Esophagus squamous epithelium (tissue), 5 donors: ENCODE measurements around the gene USP26. TPM values are rescaled to one million over a fixed set of nuclear protein-coding genes. Genes with fewer than 3 reads are reported as not detected.

Experiments
- DNase-seq: peaks from one replicate; lab custom pipeline; 2025; lab: John Stamatoyannopoulos, UW
- H3K27ac ChIP-seq, 4 donors: fragments of 200-600 bp; sonication (generic); one replicate each; pipeline ENCODE4 v1.5.1; 2016 to 2019; ENCODE audit warnings: mild to moderate bottlenecking in 1 of 4
- H3K27me3 ChIP-seq, 4 donors: fragments of 200-600 bp; sonication (generic); 1 replicate in 3 of 4; 2 replicates in 1 of 4; pipeline versions ENCODE4 v1.5.1 to v1.6.0; 2017 to 2021; ENCODE audit warnings: antibody characterized with exemption in 1 of 4
- H3K36me3 ChIP-seq, 3 donors: fragments of 200-600 bp; sonication (generic); one replicate each; pipeline ENCODE4 v1.5.1; 2016 to 2019
- H3K4me1 ChIP-seq, 3 donors: fragments of 200-600 bp; sonication (generic); one replicate each; pipeline ENCODE4 v1.5.1; 2017 to 2019
- H3K4me3 ChIP-seq, 4 donors: fragments of 200-600 bp; sonication (generic); 1 replicate in 3 of 4; 2 replicates in 1 of 4; pipeline ENCODE4 v1.5.1; 2016 to 2019; ENCODE audit warnings: mild to moderate bottlenecking in 2 of 4, moderate library complexity in 1 of 4
- H3K9me3 ChIP-seq, 3 donors: fragments of 200-600 bp; sonication (generic); one replicate each; pipeline ENCODE4 v1.5.1; 2016 to 2019
- POLR2A ChIP-seq, 4 donors: fragments of 450-650 bp; IDR thresholded peaks; one replicate each; pipeline ENCODE4 v1.6.1; 2017; ENCODE audit warnings: antibody characterized with exemption in 4 of 4, mild to moderate bottlenecking in 4 of 4, moderate library complexity in 3 of 4
- WGBS, 2 donors: methylation state at CpG; one replicate each; pipeline ENCODE4 v1.1.5; 2018; 5-methylcytosine and 5-hydroxymethylcytosine counted together
- intact Hi-C: fragments of 100-400 bp; cut with DNase I; formaldehyde crosslinking; loops from one replicate; pipeline ENCODE4 v1.15.0; 2022
- total RNA-seq, 4 donors: library from RNA; depleted of rRNA; stranded (reverse); fragments of >200 nt; gene quantifications; one replicate each; pipeline ENCODE4 v1.1.0, GENCODE V29; 2016
- TF ChIP-seq, protein P1 (sequence below), 6 experiments: fragments of 450-650 bp in 4 of 6; fragments of 200-600 bp in 2 of 6; sonication (generic) in 2 of 6; IDR thresholded peaks; one replicate each; pipeline ENCODE4 v1.5.1; 2016 to 2019; ENCODE audit warnings: antibody characterized with exemption in 6 of 6, mild to moderate bottlenecking in 4 of 6, moderate library complexity in 4 of 6
- donor health status: DM: yes; HTN: yes; CAD: no.

USP26 gene
- total RNA-seq, 4 donors from 2014 or later, result not detected

DNA sequence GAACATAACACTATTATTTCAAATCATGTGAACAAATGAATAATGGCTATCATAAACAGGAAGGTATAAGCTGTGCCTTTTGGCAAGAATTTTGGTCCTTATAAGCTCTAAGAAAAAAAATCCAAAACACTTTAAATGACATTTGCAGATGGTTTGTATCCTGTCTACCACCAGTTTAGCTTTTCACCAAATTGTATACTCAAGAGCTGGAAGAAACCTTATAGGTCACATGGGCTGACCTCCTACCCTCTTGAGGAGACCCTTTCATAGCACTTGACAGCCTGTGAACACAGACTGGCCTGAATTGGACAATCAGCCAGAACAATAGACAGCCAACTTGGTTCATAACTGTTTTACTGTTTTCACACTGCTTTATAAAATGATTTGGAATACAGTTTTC is 24.3 kb downstream of the USP26 start:
- H3K4me1 ChIP-seq, result no peaks in the 10 kb centered on the region
- H3K36me3 ChIP-seq, result no peaks in the 10 kb centered on the region
- no peaks in the 10 kb centered on the region for H3K27me3 ChIP-seq
- no peak for DNase-seq
- H3K27ac ChIP-seq, result no peak overlapping the region
- intact Hi-C loops, result no loop called here
- no peaks in the 10 kb centered on the region for H3K9me3 ChIP-seq
- TF ChIP-seq POLR2A (IDR thresholded peaks at IDR 0.05), result no peak
- TF ChIP-seq, protein P1, sequence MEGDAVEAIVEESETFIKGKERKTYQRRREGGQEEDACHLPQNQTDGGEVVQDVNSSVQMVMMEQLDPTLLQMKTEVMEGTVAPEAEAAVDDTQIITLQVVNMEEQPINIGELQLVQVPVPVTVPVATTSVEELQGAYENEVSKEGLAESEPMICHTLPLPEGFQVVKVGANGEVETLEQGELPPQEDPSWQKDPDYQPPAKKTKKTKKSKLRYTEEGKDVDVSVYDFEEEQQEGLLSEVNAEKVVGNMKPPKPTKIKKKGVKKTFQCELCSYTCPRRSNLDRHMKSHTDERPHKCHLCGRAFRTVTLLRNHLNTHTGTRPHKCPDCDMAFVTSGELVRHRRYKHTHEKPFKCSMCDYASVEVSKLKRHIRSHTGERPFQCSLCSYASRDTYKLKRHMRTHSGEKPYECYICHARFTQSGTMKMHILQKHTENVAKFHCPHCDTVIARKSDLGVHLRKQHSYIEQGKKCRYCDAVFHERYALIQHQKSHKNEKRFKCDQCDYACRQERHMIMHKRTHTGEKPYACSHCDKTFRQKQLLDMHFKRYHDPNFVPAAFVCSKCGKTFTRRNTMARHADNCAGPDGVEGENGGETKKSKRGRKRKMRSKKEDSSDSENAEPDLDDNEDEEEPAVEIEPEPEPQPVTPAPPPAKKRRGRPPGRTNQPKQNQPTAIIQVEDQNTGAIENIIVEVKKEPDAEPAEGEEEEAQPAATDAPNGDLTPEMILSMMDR (IDR thresholded peaks at IDR 0.05), result no peak
- no peak overlapping the region for H3K4me3 ChIP-seq

DNA sequence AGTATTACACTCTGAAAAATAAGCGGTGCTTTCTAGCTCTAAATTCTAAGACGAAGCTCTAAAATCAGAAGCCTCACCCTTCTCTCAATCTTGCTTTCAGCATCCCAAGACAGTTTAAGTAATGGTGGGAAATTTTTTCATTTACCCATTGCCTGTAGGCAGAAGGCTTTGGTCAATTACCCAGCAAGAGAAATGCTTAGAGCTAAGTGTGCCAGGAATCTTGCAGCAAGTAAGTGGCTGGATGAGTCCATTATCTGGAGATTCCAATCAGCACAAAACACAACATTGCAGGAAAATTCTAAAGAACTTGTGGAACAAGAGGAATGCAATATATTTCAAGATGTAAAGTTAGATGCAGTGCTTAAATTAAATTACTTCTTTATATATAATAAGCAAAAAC is 28.4 kb downstream of the USP26 start:
- Histone ChIP-seq H3K9me3 (no peaks in the 10 kb centered on the region), H3K27ac (no peak overlapping the region), H3K36me3 (no peaks in the 10 kb centered on the region), H3K4me3 (no peak overlapping the region), H3K27me3 (no peaks in the 10 kb centered on the region), H3K4me1 (no peaks in the 10 kb centered on the region)
- WGBS, 2 donors, result 63 to 96% methylated on average over 2 of the region's 2 CpGs
- no peak for TF ChIP-seq POLR2A (IDR thresholded peaks at IDR 0.05)
- TF ChIP-seq, protein P1 (IDR thresholded peaks at IDR 0.05), result no peak
- intact Hi-C loops, result no loop called here
- DNase-seq, result no peak

DNA sequence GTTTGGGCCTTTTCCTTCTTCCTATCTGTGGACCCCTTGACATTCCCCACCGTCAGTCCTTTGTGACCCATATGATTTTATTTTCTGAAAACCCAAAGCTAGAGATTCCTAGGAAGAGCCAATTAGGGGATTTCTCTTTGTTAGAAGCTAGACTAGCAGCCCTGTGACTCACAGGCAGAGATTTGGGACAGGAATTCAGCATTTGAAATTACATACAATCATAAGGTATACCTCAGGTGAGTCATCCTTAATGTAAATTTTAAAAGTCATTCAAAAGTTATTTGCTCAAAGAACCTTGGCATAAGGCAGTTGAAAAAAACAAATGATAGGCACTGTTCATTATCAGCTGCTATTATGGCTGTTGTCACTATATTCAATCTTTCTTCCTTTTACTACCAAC is 40.6 kb downstream of the USP26 start:
- Histone ChIP-seq H3K4me1 (no peaks in the 10 kb centered on the region), H3K4me3 (no peak overlapping the region), H3K27me3 (no peaks in the 10 kb centered on the region), H3K36me3 (no peaks in the 10 kb centered on the region), H3K27ac (no peak overlapping the region), H3K9me3 (no peaks in the 10 kb centered on the region)
- TF ChIP-seq POLR2A (IDR thresholded peaks at IDR 0.05), result no peak
- TF ChIP-seq, protein P1 (IDR thresholded peaks at IDR 0.05), result no peak
- WGBS, 2 donors, result 40 to 50% methylated on average over 1 of the region's 1 CpG
- DNase-seq, result no peak
- intact Hi-C loops, result no loop called here

DNA sequence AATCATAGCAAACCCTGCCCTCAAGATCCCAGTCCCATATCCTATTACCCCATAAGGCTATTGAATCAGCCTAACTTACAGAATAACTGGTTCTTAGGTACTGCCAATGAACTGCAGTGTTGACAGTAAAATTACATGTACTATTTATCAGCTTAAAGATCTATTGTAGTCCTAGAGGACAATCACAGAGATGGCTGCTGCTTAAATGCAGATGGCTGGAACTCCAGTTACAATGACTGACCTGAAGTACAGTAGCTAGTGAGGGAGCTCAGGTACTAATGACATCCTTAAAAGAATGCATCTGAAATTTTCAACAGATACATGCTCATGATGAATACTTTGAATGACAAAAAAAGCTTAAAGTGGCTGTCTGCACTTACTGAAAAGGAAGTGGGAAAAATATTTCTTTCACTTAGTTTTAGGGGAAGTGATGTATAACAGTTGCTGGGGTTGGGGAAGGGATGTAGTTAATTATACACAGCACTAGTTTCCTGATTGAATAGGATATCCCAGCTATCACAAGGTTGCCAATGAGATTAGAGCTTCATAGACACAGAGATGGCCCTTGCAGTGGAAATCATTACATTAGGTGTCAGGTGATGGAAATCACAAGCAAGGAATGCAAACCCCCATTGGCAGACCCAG is 42.0 kb downstream of the USP26 start:
- Histone ChIP-seq H3K36me3 (no peaks in the 10 kb centered on the region), H3K27me3 (no peaks in the 10 kb centered on the region), H3K4me1 (no peaks in the 10 kb centered on the region), H3K9me3 (no peaks in the 10 kb centered on the region), H3K4me3 (no peak overlapping the region), H3K27ac (no peak overlapping the region)
- DNase-seq, result no peak
- TF ChIP-seq, protein P1 (IDR thresholded peaks at IDR 0.05), result no peak
- no peak for TF ChIP-seq POLR2A (IDR thresholded peaks at IDR 0.05)
- intact Hi-C loops, result no loop called here

DNA sequence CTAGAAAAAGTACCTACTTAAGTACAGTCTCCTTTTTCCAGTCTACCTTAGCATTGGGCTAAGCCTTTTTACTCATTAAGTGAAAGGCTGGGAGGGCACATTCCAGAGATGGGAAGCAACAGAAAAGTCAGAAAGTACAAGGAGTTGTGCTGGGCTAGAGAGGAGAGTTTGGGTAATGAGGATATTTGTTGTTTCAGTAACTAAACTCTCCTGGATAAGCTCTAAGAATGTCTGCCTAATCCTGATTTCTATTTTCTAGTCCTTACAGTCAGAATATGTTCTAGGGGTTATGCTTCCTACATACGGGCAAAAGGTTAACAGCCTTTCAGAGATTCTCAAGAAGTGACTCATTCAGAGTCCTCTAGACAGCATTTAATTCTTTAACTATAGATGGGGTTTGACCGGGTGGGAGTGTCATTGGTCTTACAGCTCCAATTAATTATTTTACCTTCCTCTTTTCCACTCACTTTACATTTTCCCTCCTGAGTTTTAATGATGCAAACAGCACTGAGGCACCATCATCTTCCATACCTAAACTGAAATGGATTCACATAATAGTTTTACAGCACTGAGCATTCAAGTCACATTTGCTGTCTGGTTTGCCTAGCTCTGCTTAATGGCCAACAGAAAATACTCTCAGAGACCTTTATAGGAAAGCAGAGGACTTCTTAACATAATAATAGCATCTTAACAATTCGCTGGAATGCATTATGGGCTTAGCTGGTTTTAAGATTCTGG is 42.9 kb downstream of the USP26 start:
- intact Hi-C loops, result no loop called here
- H3K9me3 ChIP-seq, result no peaks in the 10 kb centered on the region
- WGBS, 2 donors, result 37 to 39% methylated on average over 3 of the region's 3 CpGs
- no peaks in the 10 kb centered on the region for H3K36me3 ChIP-seq
- H3K4me3 ChIP-seq, result no peak overlapping the region
- DNase-seq, result no peak
- TF ChIP-seq, protein P1 (IDR thresholded peaks at IDR 0.05), result no peak
- TF ChIP-seq POLR2A (IDR thresholded peaks at IDR 0.05), result no peak
- no peaks in the 10 kb centered on the region for H3K27me3 ChIP-seq
- no peak overlapping the region for H3K27ac ChIP-seq
- H3K4me1 ChIP-seq, result no peaks in the 10 kb centered on the region
